GM23338 (cell line): ENCODE data around the gene CCT2. TPM values are rescaled to one million over a fixed set of nuclear protein-coding genes. Genes with fewer than 3 reads are reported as not detected.

ENCODE experiments used
- ATAC-seq: fragments of 200-7000 bp; cut with Tn5 transposase; 3 replicates; pipeline ENCODE4 v1.9.1; 2020
- DNase-seq: peaks from one replicate; pipeline ENCODE4 v3.0.0-alpha.2; 2015; ENCODE audit warnings: low spot score
- H2AFZ ChIP-seq: fragments of 200-600 bp; sonication (generic); 2 replicates; pipeline ENCODE4 v1.8.0; 2016; ENCODE audit warnings: antibody characterized with exemption, mild to moderate bottlenecking, moderate library complexity
- H3F3A ChIP-seq: fragments of 200-600 bp; sonication (generic); replicated peaks from 2 replicates; pipeline ENCODE4 v1.8.0; 2017; ENCODE audit warnings: antibody characterized with exemption, mixed run types, low read depth
- H3K27ac ChIP-seq: fragments of 200-600 bp; sonication (generic); 2 replicates; pipeline ENCODE4 v1.6.1; 2016; ENCODE audit warnings: low read depth
- H3K27me3 ChIP-seq: fragments of 200-600 bp; sonication (generic); 2 replicates; pipeline ENCODE4 v1.8.0; 2016; ENCODE audit warnings: mild to moderate bottlenecking, mixed run types, moderate library complexity; ENCODE audit not compliant: insufficient read depth
- H3K36me3 ChIP-seq: fragments of 200-600 bp; sonication (generic); 2 replicates; pipeline ENCODE4 v1.8.0; 2016; ENCODE audit warnings: mild to moderate bottlenecking; ENCODE audit not compliant: insufficient read depth
- H3K4me1 ChIP-seq: fragments of 200-600 bp; sonication (generic); 2 replicates; pipeline ENCODE4 v1.8.0; 2016; ENCODE audit warnings: mild to moderate bottlenecking, moderate library complexity; ENCODE audit not compliant: insufficient read depth
- H3K4me2 ChIP-seq: fragments of 200-600 bp; sonication (generic); 2 replicates; pipeline ENCODE4 v1.7.1; 2017; ENCODE audit warnings: mixed run types
- H3K4me3 ChIP-seq: fragments of 200-600 bp; sonication (generic); 2 replicates; pipeline ENCODE4 v1.6.1; 2016; ENCODE audit warnings: mixed run types
- H3K79me2 ChIP-seq: fragments of 200-600 bp; sonication (generic); replicated peaks from 2 replicates; pipeline ENCODE4 v1.8.0; 2017; ENCODE audit warnings: mild to moderate bottlenecking; ENCODE audit not compliant: insufficient read depth
- H3K9me2 ChIP-seq: fragments of 200-600 bp; sonication (generic); 2 replicates; pipeline ENCODE4 v1.8.0; 2017; ENCODE audit not compliant: insufficient read depth
- H4K20me1 ChIP-seq: fragments of 200-600 bp; sonication (generic); replicated peaks from 2 replicates; pipeline ENCODE4 v1.8.0; 2017; ENCODE audit warnings: mild to moderate bottlenecking; ENCODE audit not compliant: insufficient read depth
- H3K27ac Mint-ChIP-seq: 2 replicates; pipeline ENCODE4 v1.8.0; 2020; ENCODE audit warnings: inconsistent platforms, mild to moderate bottlenecking, moderate library complexity, mixed read lengths
- H3K27me3 Mint-ChIP-seq: 3 replicates; pipeline ENCODE4 v1.8.0; 2022; ENCODE audit warnings: low read depth, mild to moderate bottlenecking, moderate library complexity, mixed read lengths, inconsistent platforms; ENCODE audit not compliant: insufficient read depth, poor library complexity
- H3K36me3 Mint-ChIP-seq: 3 replicates; pipeline ENCODE4 v1.8.0; 2021; ENCODE audit warnings: low read depth, mild to moderate bottlenecking, inconsistent platforms, moderate library complexity, mixed read lengths
- H3K4me1 Mint-ChIP-seq: 3 replicates; pipeline ENCODE4 v1.8.0; 2020; ENCODE audit warnings: mild to moderate bottlenecking, inconsistent platforms, mixed read lengths
- H3K4me3 Mint-ChIP-seq: 3 replicates; pipeline ENCODE4 v1.8.0; 2021; ENCODE audit warnings: moderate library complexity, mild to moderate bottlenecking, inconsistent platforms, mixed read lengths
- H3K9me3 Mint-ChIP-seq: 3 replicates; pipeline ENCODE4 v1.8.0; 2020; ENCODE audit warnings: moderate library complexity, mild to moderate bottlenecking, inconsistent platforms, mixed read lengths
- CREB1 ChIP-seq: fragments of 250-450 bp; sonication (Bioruptor Pico); IDR thresholded peaks from 2 replicates; pipeline ENCODE4 v1.5.0; 2020; ENCODE audit warnings: low read depth, mild to moderate bottlenecking, moderate library complexity
- CTCF ChIP-seq, 2 experiments: fragments of 200-600 bp in 1 of 2; sonication (generic) in 1 of 2; conservative IDR thresholded peaks; 2 replicates each; pipeline versions ENCODE4 v1.5.1 to v1.6.1; 2016 to 2017; ENCODE audit warnings: antibody characterized with exemption in 2 of 2, low read depth in 2 of 2, mild to moderate bottlenecking in 2 of 2, moderate library complexity in 1 of 2
- ETS1 ChIP-seq: IDR thresholded peaks from 2 replicates; pipeline ENCODE4 v1.6.1; 2016; ENCODE audit warnings: antibody characterized with exemption
- EZH2 ChIP-seq: fragments of 200-600 bp; sonication (generic); IDR thresholded peaks from one replicate; pipeline ENCODE4 v1.8.0; 2017; ENCODE audit warnings: antibody characterized with exemption, mild to moderate bottlenecking, low read depth; ENCODE audit not compliant: unreplicated experiment
- EZH2phosphoT487 ChIP-seq: fragments of 200-600 bp; sonication (generic); IDR thresholded peaks from one replicate; pipeline ENCODE4 v1.8.1; 2018; ENCODE audit warnings: antibody characterized with exemption; ENCODE audit not compliant: unreplicated experiment
- JUNB ChIP-seq: IDR thresholded peaks from one replicate; pipeline ENCODE4 v1.6.1; 2016; ENCODE audit warnings: antibody characterized with exemption; ENCODE audit not compliant: unreplicated experiment
- NANOG ChIP-seq: IDR thresholded peaks from 2 replicates; pipeline ENCODE4 v1.6.1; 2016; ENCODE audit warnings: antibody characterized with exemption, borderline replicate concordance
- POLR2AphosphoS5 ChIP-seq: IDR thresholded peaks from 2 replicates; pipeline ENCODE4 v1.6.1; 2016; ENCODE audit warnings: antibody characterized with exemption, low read depth
- REST ChIP-seq: IDR thresholded peaks from one replicate; pipeline ENCODE4 v1.6.1; 2018; ENCODE audit warnings: antibody characterized with exemption; ENCODE audit not compliant: unreplicated experiment
- STAT1 ChIP-seq: IDR thresholded peaks from one replicate; pipeline ENCODE4 v1.6.1; 2016; ENCODE audit warnings: antibody characterized with exemption; ENCODE audit not compliant: unreplicated experiment
- ZNF331 ChIP-seq: fragments of 250-450 bp; sonication (Bioruptor Pico); IDR thresholded peaks from 2 replicates; pipeline ENCODE4 v1.5.0; 2020; ENCODE audit warnings: low read depth, mild to moderate bottlenecking, moderate library complexity
- ZNF462 ChIP-seq: fragments of 250-450 bp; sonication (Bioruptor Pico); IDR thresholded peaks from 2 replicates; pipeline ENCODE4 v1.5.0; 2020; ENCODE audit warnings: mild to moderate bottlenecking, moderate library complexity
- polyA plus RNA-seq: library from polyadenylated mRNA; unstranded; fragments of >200 nt; fragmentation: Nextera tagmentation; extraction: Ambion mirVana; gene quantifications from 2 replicates; pipeline ENCODE4 v1.2.1, GENCODE V29; 2016
- total RNA-seq: library from RNA; depleted of rRNA; stranded (reverse); fragments of >200 nt; shearing (Covaris generic); gene quantifications from 2 replicates; pipeline ENCODE4 v1.2.3, GENCODE V29; 2014

The CCT2 gene
- total and polyA plus RNA-seq, 2 experiments from 2014 or later = 434 to 778 TPM

GRCh38 chr12:69579029-69579428, 6.2 kb upstream of the CCT2 start (continued):
- TF ChIP-seq NANOG (no peak), POLR2AphosphoS5 (no peak), ZNF462 (CRISPR knock-in tag) (no peak)

GRCh38 chr12:69580074-69580473, 5.2 kb upstream of the CCT2 start:
- Mint-ChIP-seq H3K4me1 (peaks cover 14% of the 10 kb centered on the region), H3K36me3 (no peaks in the 10 kb centered on the region), H3K27ac (no peak overlapping the region), H3K9me3 (no peaks in the 10 kb centered on the region; the same call in 2 of the 3 replicates), H3K27me3 (no peaks in the 10 kb centered on the region), H3K4me3 (no peak overlapping the region)
- H3K9me2 ChIP-seq = no peaks in the 10 kb centered on the region
- no peaks in the 10 kb centered on the region for H3F3A ChIP-seq
- H2AFZ ChIP-seq = no peak overlapping the region
- H3K4me2 ChIP-seq = no peak overlapping the region
- peak overlapping the region; percentile 64 for H3K27ac ChIP-seq
- H4K20me1 ChIP-seq = no peaks in the 10 kb centered on the region
- no peak overlapping the region for H3K4me3 ChIP-seq
- peak; percentile 22 for ATAC-seq
- peaks cover 3% of the 10 kb centered on the region; the same call in 1 of the 2 replicates for H3K4me1 ChIP-seq
- H3K27me3 ChIP-seq = no peaks in the 10 kb centered on the region
- TF ChIP-seq JUNB (no peak), ETS1 (no peak), REST (no peak), CREB1 (CRISPR knock-in tag) (no peak), ZNF331 (no peak), EZH2 (no peak), CTCF (conservative IDR thresholded peaks at IDR 0.05; ENCODE audit: low read depth in 2 of 2) (no peak), NANOG (no peak), STAT1 (no peak), EZH2phosphoT487 (no peak)
- H3K79me2 ChIP-seq = no peaks in the 10 kb centered on the region
- peak; percentile 10 for DNase-seq
- H3K36me3 ChIP-seq = no peaks in the 10 kb centered on the region; the same call in 1 of the 2 replicates
